ENCODE data around the gene ANKRD13B. TPM values are rescaled to one million over a fixed set of nuclear protein-coding genes. Genes with fewer than 3 reads are reported as not detected.

Gene ANKRD13B
- total RNA-seq, 2 donors from 2014 or later, result 2.2 to 2.6 TPM

- peak overlapping the region; percentile 86 for H3K4me3 ChIP-seq (ENCODE audit: low read length)
- WGBS, 2 experiments (ENCODE audit: insufficient coverage in 1 of 2, insufficient read length in 1 of 2), result 75 to 82% methylated on average over 9 to 14 of the region's 14 CpGs
- H3K9me3 ChIP-seq (ENCODE audit: control insufficient read depth, low read length), result no peaks in the 10 kb centered on the region
- H3K27ac Mint-ChIP-seq, result no peak overlapping the region
- TF ChIP-seq CTCF (conservative IDR thresholded peaks at IDR 0.05), result no peak
- H3K9ac ChIP-seq (ENCODE audit: extremely low read depth, low read length, poor library complexity, severe bottlenecking), result no peak overlapping the region
- peaks cover 11% of the 10 kb centered on the region for H3K36me3 ChIP-seq (ENCODE audit: control insufficient read depth, insufficient read depth, low read length)
- H3K27ac ChIP-seq (ENCODE audit: low read depth, low read length), result no peak overlapping the region
- peaks cover 3% of the 10 kb centered on the region for H3K36me3 Mint-ChIP-seq (ENCODE audit: low read depth)
- peak overlapping the region; percentile 68 for H3K4me3 Mint-ChIP-seq
- peaks cover 10% of the 10 kb centered on the region for H3K4me1 Mint-ChIP-seq
- no peaks in the 10 kb centered on the region for H3K4me1 ChIP-seq (ENCODE audit: control insufficient read depth, insufficient read depth, low read length)
- no peak for DNase-seq
- H3K27me3 Mint-ChIP-seq (ENCODE audit: insufficient read depth), result peaks cover 47% of the 10 kb centered on the region
- H3K9me3 Mint-ChIP-seq, result no peaks in the 10 kb centered on the region
- peaks cover 34% of the 10 kb centered on the region for H3K27me3 ChIP-seq (ENCODE audit: control insufficient read depth, insufficient read depth, low read length, poor library complexity, severe bottlenecking)
Observed at GRCh38 chr17:29569245-29569950, 23.5 kb upstream of the ANKRD13B start.

DNA sequence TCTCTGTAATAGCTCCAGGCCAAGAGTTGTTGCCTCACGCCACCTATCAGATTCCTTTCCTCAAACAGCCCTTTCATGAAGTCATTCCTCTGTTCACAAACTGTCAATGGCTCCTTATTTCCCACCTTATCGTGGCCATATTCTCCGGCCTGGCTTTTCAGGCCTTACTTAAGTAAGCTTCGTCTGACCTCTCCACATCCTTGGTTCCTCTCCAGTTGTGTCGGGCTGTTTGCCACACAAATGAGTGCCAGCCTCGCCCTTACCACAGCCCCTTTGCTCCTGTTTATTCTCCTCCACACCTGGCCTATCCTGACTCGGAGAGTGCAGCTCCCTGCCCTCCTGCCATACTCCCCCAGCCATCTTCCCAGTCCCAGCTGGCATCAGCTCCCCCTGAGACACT, 22.4 kb upstream of the ANKRD13B start:
- peak; percentile 32 for DNase-seq
- H3K27me3 Mint-ChIP-seq (ENCODE audit: insufficient read depth), result peaks cover 37% of the 10 kb centered on the region
- H3K4me3 Mint-ChIP-seq, result no peak overlapping the region
- H3K27me3 ChIP-seq (ENCODE audit: control insufficient read depth, insufficient read depth, low read length, poor library complexity, severe bottlenecking), result peaks cover 23% of the 10 kb centered on the region
- H3K9ac ChIP-seq (ENCODE audit: extremely low read depth, low read length, poor library complexity, severe bottlenecking), result no peak overlapping the region
- no peak overlapping the region for H3K4me3 ChIP-seq (ENCODE audit: low read length)
- H3K9me3 Mint-ChIP-seq, result no peaks in the 10 kb centered on the region
- H3K4me1 ChIP-seq (ENCODE audit: control insufficient read depth, insufficient read depth, low read length), result no peaks in the 10 kb centered on the region
- H3K36me3 Mint-ChIP-seq (ENCODE audit: low read depth), result peaks cover 8% of the 10 kb centered on the region
- no peak overlapping the region for H3K27ac ChIP-seq (ENCODE audit: low read depth, low read length)
- peaks cover 10% of the 10 kb centered on the region for H3K4me1 Mint-ChIP-seq
- TF ChIP-seq CTCF (conservative IDR thresholded peaks at IDR 0.05), result no peak
- no peaks in the 10 kb centered on the region for H3K9me3 ChIP-seq (ENCODE audit: control insufficient read depth, low read length)
- 91 to 99% methylated on average over 6 to 7 of the region's 7 CpGs for WGBS, 2 experiments (ENCODE audit: insufficient coverage in 1 of 2, insufficient read length in 1 of 2)
- H3K36me3 ChIP-seq (ENCODE audit: control insufficient read depth, insufficient read depth, low read length), result peaks cover 16% of the 10 kb centered on the region
- H3K27ac Mint-ChIP-seq, result no peak overlapping the region

- Histone ChIP-seq H3K36me3 (ENCODE audit: control insufficient read depth, insufficient read depth, low read length) (peaks cover 20% of the 10 kb centered on the region), H3K9ac (ENCODE audit: extremely low read depth, low read length, poor library complexity, severe bottlenecking) (no peak overlapping the region), H3K27ac (ENCODE audit: low read depth, low read length) (no peak overlapping the region), H3K4me1 (ENCODE audit: control insufficient read depth, insufficient read depth, low read length) (no peaks in the 10 kb centered on the region), H3K9me3 (ENCODE audit: control insufficient read depth, low read length) (no peaks in the 10 kb centered on the region), H3K27me3 (ENCODE audit: control insufficient read depth, insufficient read depth, low read length, poor library complexity, severe bottlenecking) (peaks cover 13% of the 10 kb centered on the region), H3K4me3 (ENCODE audit: low read length) (no peak overlapping the region)
- peaks cover 11% of the 10 kb centered on the region for H3K36me3 Mint-ChIP-seq (ENCODE audit: low read depth)
- 93 to 98% methylated on average over 5 to 6 of the region's 6 CpGs for WGBS, 2 experiments (ENCODE audit: insufficient coverage in 1 of 2, insufficient read length in 1 of 2)
- peaks cover 27% of the 10 kb centered on the region for H3K27me3 Mint-ChIP-seq (ENCODE audit: insufficient read depth)
- H3K27ac Mint-ChIP-seq, result no peak overlapping the region
- no peak overlapping the region for H3K4me3 Mint-ChIP-seq
- peaks cover 4% of the 10 kb centered on the region for H3K4me1 Mint-ChIP-seq
- DNase-seq, result no peak
- no peak for TF ChIP-seq CTCF (conservative IDR thresholded peaks at IDR 0.05)
- H3K9me3 Mint-ChIP-seq, result no peaks in the 10 kb centered on the region
Observed at GRCh38 chr17:29571486-29571882, 21.4 kb upstream of the ANKRD13B start.

Data from endodermal cell (in vitro differentiated cells).